ENCODE data around the gene KIAA0753.
A peak's percentile ranks its signal among the peaks of the same experiment; 100 is the strongest.

The KIAA0753 gene

DNA sequence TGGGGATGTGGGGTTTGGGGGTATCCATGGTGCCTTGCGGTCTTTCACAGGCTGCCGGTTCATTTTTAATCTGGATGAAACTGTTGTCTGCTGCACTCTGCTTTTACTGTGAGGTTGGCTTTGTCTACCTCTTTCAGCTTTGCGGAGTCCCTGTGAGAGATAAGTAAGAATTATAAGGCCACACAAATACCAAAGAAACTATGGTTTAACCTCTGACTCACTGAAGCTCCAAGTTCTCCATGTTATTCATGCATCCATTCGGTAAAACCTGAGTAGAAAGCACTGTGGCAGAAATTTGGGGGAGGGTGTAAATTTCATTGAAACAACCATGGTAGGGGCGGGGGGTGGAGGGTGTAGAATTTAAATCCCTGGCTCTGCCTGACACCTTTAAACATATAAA lies 30.5 kb downstream of the KIAA0753 start:
- DNase-seq (ENCODE audit: low read depth) = no peak
- H3K4me3 ChIP-seq (ENCODE audit: low read length) = no peak overlapping the region
- TF ChIP-seq, protein P1, sequence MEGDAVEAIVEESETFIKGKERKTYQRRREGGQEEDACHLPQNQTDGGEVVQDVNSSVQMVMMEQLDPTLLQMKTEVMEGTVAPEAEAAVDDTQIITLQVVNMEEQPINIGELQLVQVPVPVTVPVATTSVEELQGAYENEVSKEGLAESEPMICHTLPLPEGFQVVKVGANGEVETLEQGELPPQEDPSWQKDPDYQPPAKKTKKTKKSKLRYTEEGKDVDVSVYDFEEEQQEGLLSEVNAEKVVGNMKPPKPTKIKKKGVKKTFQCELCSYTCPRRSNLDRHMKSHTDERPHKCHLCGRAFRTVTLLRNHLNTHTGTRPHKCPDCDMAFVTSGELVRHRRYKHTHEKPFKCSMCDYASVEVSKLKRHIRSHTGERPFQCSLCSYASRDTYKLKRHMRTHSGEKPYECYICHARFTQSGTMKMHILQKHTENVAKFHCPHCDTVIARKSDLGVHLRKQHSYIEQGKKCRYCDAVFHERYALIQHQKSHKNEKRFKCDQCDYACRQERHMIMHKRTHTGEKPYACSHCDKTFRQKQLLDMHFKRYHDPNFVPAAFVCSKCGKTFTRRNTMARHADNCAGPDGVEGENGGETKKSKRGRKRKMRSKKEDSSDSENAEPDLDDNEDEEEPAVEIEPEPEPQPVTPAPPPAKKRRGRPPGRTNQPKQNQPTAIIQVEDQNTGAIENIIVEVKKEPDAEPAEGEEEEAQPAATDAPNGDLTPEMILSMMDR (IDR thresholded peaks at IDR 0.05; ENCODE audit: insufficient read depth, low read depth, low read length, missing control alignments) = no peak

DNA sequence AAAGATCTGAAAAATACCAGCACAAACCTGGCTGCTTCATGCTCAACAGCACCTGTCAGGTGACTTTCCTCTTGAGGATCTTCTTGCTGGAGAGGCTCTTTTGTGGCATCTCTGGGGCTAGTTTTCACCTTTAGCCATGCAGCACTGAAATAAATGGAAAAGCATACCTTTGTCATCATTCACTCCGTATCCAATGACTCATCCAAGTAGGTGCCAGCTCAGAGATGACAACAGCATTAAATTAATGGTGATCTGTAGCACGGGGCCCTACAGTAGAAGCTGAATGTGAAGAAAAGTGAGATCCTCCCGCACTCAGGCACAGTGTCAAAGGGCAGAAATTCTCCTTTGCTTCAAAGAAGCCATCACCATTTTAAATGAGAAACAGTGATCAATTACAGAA lies 32.2 kb downstream of the KIAA0753 start:
- TF ChIP-seq, protein P1 (IDR thresholded peaks at IDR 0.05; ENCODE audit: insufficient read depth, low read depth, low read length, missing control alignments) = no peak

DNA sequence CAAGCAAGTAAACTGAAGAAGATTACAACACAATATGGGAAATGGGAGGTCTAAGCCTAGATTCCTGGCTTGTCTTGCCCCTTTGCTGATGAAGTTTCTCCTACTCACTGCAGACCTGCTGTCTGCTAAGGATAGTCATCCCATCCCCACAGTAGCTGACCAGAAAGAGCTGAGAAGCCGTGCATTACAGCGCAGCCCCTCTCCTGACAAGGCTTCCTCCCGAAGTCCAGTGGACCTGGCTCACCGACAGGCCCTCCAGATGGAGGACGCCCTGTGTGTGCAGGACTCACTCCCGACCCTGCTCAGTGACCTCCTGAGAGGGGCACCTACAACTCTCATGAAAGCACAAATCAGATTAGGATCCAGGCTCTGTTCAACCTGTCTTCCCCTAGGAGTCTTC lies 35.4 kb downstream of the KIAA0753 start:
- TF ChIP-seq, protein P1 (IDR thresholded peaks at IDR 0.05; ENCODE audit: insufficient read depth, low read depth, low read length, missing control alignments) = no peak
- no peak overlapping the region for H3K4me3 ChIP-seq (ENCODE audit: low read length)
- DNase-seq (ENCODE audit: low read depth) = no peak

More for the DNA sequence above, 32.2 kb downstream of the KIAA0753 start:
- no peak overlapping the region for H3K4me3 ChIP-seq (ENCODE audit: low read length)
- peak; percentile 81 for DNase-seq (ENCODE audit: low read depth)

GRCh38 chr17:6603744-6604325 lies 36.7 kb downstream of the KIAA0753 start:
- DNase-seq (ENCODE audit: low read depth) = no peak
- H3K4me3 ChIP-seq (ENCODE audit: low read length) = no peak overlapping the region
- TF ChIP-seq, protein P1 (IDR thresholded peaks at IDR 0.05; ENCODE audit: insufficient read depth, low read depth, low read length, missing control alignments) = no peak

DNA sequence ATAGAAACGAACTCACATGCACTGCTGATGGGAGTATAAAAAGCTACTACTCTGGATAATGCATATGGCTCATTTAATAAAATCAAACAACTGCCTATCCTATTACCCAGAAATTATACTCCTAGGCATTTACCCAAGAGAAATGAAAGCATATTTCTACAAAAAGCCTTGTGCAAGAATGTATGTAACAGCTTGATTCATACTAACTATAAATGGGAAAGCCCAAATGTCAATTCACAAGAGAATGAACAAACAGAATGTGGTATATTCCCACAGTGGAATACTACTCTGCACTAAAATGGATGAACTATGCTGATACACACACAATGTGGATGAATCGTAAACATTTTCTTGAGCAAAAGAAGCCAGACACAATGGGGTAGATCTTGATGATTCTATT lies 38.4 kb downstream of the KIAA0753 start:
- TF ChIP-seq, protein P1 (IDR thresholded peaks at IDR 0.05; ENCODE audit: insufficient read depth, low read depth, low read length, missing control alignments) = no peak
- DNase-seq (ENCODE audit: low read depth) = no peak
- H3K4me3 ChIP-seq (ENCODE audit: low read length) = no peak overlapping the region

- TF ChIP-seq, protein P1 (IDR thresholded peaks at IDR 0.05; ENCODE audit: insufficient read depth, low read depth, low read length, missing control alignments) = no peak
- no peak overlapping the region for H3K4me3 ChIP-seq (ENCODE audit: low read length)
- DNase-seq (ENCODE audit: low read depth) = no peak
Observed at GRCh38 chr17:6599364-6599763, 41.1 kb downstream of the KIAA0753 start.

GRCh38 chr17:6597727-6598126 lies 42.8 kb downstream of the KIAA0753 start:
- TF ChIP-seq, protein P1 (IDR thresholded peaks at IDR 0.05; ENCODE audit: insufficient read depth, low read depth, low read length, missing control alignments) = no peak
- DNase-seq (ENCODE audit: low read depth) = no peak
- H3K4me3 ChIP-seq (ENCODE audit: low read length) = no peak overlapping the region

All from epithelial cell of esophagus (primary cell).